Measurements from ENCODE around the gene KICS2.
"Not testable (repeated sequence)": the region's sequence is repeated elsewhere in the genome, so short reads cannot be mapped to it uniquely, and the experiment has no call there.

The KICS2 gene

DNA sequence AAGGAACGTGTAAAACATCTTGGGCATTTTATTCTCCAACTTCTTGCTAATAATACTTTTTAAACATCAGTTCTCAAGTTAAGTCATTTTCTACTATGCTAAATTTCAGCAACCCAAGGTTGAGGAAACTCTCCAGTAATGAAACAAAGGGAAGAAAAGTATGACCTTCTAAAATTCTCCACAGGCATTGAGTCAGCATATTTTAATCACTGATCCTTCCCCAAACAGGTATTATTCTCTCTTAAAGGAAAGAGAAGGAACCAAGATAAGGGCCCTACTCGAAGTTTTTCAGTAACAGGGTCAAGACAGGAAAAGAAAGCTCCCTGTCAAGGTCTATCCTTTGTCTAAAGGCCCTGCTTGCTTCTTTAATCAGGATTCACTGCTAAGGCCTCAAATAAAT, 3.0 kb downstream of the KICS2 start:
- no peaks in the 10 kb centered on the region for H3K27me3 ChIP-seq (ENCODE audit: insufficient read depth, insufficient read length)
- no peak overlapping the region for H3K4me3 ChIP-seq (ENCODE audit: insufficient read length, low read depth)
- no peaks in the 10 kb centered on the region for H3K4me1 ChIP-seq (ENCODE audit: insufficient read depth, insufficient read length)
- TF ChIP-seq YY1 (IDR thresholded peaks at IDR 0.05; ENCODE audit: insufficient read depth, insufficient read length) (no peak), ZNF274 (IDR thresholded peaks at IDR 0.05; ENCODE audit: low read depth, low read length) (no peak), SUZ12 (IDR thresholded peaks at IDR 0.05; ENCODE audit: extremely low read depth, insufficient read depth, insufficient read length) (no peak)
- peaks cover 6% of the 10 kb centered on the region for H3K36me3 ChIP-seq (ENCODE audit: insufficient read depth, insufficient read length, low read length)
- no peak overlapping the region for H3K9ac ChIP-seq (ENCODE audit: insufficient read length, low read depth)
- DNase-seq (ENCODE audit: low read depth, low spot score): no peak
- H3K9me3 ChIP-seq (ENCODE audit: insufficient read depth, low read length): no peaks in the 10 kb centered on the region

DNA sequence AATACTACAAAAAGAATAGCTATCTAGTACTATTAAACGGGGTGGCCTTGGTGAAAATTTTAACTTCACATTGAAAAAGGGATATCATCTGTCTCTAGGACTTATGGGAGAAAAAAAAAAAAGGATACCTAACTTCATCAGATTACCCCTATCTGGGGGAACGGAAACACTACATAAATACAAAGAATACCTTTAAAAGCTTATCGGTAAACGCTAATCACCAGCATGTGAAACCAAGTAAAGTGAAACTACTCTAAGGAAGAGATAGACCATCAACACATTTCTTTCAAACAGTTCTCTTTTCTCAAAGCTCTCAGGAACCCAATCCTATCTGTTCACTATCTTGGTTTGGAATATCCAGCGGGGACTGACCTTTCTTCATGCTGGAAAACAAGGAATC, 3.5 kb downstream of the KICS2 start:
- Histone ChIP-seq H3K4me3 (ENCODE audit: insufficient read length, low read depth) (no peak overlapping the region), H3K36me3 (ENCODE audit: insufficient read depth, insufficient read length, low read length) (peaks cover 6% of the 10 kb centered on the region), H3K4me1 (ENCODE audit: insufficient read depth, insufficient read length) (no peaks in the 10 kb centered on the region), H3K9me3 (ENCODE audit: insufficient read depth, low read length) (no peaks in the 10 kb centered on the region), H3K9ac (ENCODE audit: insufficient read length, low read depth) (no peak overlapping the region), H3K27me3 (ENCODE audit: insufficient read depth, insufficient read length) (no peaks in the 10 kb centered on the region)
- DNase-seq (ENCODE audit: low read depth, low spot score): no peak
- no peak for TF ChIP-seq ZNF274 (IDR thresholded peaks at IDR 0.05; ENCODE audit: low read depth, low read length)
- no peak for TF ChIP-seq SUZ12 (IDR thresholded peaks at IDR 0.05; ENCODE audit: extremely low read depth, insufficient read depth, insufficient read length)
- TF ChIP-seq YY1 (IDR thresholded peaks at IDR 0.05; ENCODE audit: insufficient read depth, insufficient read length): no peak

DNA sequence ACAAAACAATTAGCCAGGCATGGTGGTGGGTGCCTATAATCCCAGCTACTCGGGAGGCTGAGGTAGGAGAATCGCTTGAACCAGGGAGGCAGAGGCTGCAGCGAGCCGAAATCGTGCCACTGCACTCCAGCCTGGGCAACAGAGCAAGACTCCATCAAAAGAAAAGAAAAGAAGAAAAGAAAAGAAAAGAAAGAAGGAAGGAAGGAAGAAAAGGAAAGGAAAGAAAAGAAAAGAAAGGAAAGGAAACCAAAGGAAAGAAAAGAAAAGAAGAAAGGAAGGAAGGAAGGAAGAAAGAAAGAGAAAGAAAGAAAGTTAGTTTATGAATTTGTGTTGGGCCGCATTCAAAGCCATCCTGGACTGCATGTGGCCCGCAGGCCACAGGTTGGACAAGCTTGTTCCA, 4.5 kb downstream of the KICS2 start:
- H3K4me3 ChIP-seq (ENCODE audit: insufficient read length, low read depth); DNase-seq (ENCODE audit: low read depth, low spot score); H3K4me1 ChIP-seq (ENCODE audit: insufficient read depth, insufficient read length); H3K36me3 ChIP-seq (ENCODE audit: insufficient read depth, insufficient read length, low read length); H3K9ac ChIP-seq (ENCODE audit: insufficient read length, low read depth); H3K9me3 ChIP-seq (ENCODE audit: insufficient read depth, low read length); H3K27me3 ChIP-seq (ENCODE audit: insufficient read depth, insufficient read length): not testable (repeated sequence)

DNA sequence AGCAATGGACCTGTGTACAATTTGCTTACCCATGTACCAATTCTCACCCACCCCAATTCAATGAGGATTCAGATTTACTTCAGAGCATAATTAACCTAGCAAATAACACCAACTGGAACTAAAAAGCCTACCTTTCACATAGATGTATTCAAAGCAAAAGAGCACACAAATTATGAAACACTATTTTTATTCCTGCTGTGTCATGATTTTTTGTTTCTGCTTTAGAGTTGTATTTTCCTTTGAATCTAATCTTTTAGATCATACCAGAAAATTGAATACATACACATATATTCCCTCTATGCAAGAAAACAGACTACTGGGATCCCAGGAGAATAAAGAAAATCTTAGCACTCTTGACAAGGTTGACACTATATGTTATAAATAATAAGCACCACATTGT, 5.9 kb downstream of the KICS2 start:
- Histone ChIP-seq H3K9ac (ENCODE audit: insufficient read length, low read depth) (no peak overlapping the region), H3K9me3 (ENCODE audit: insufficient read depth, low read length) (no peaks in the 10 kb centered on the region), H3K36me3 (ENCODE audit: insufficient read depth, insufficient read length, low read length) (peaks cover 6% of the 10 kb centered on the region), H3K4me3 (ENCODE audit: insufficient read length, low read depth) (no peak overlapping the region), H3K4me1 (ENCODE audit: insufficient read depth, insufficient read length) (no peaks in the 10 kb centered on the region), H3K27me3 (ENCODE audit: insufficient read depth, insufficient read length) (no peaks in the 10 kb centered on the region)
- TF ChIP-seq ZNF274 (IDR thresholded peaks at IDR 0.05; ENCODE audit: low read depth, low read length) (no peak), YY1 (IDR thresholded peaks at IDR 0.05; ENCODE audit: insufficient read depth, insufficient read length) (no peak), SUZ12 (IDR thresholded peaks at IDR 0.05; ENCODE audit: extremely low read depth, insufficient read depth, insufficient read length) (no peak)
- DNase-seq (ENCODE audit: low read depth, low spot score): no peak

DNA sequence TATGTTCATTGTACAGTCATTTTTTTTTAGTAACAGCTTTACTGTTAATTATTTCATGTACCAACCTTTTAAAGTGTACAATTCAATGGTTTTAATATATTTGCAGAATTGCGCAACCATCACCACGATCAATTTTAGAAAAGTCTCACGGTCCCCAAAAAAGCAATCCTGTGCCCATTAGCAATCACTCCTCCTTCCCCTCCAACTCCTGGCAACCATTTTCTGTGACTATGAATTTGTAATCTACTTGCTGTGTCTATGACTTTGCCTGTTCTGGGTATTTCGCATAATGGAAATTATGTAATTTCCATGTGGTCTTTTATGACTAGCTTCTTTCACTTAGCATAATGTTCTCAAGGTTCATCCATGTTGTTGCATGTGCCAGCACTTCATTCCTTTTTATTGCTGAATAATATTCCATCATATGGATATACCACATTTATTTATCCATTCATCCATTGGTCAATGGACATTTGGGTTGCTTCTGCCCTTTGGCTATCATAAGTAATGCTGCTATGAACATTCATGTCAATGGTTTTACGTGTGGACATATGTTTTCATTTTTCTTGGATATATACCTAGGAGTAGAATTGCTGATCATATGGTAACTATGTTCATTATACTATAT, 9.9 kb downstream of the KICS2 start:
- Histone ChIP-seq H3K27me3 (ENCODE audit: insufficient read depth, insufficient read length) (no peaks in the 10 kb centered on the region), H3K4me3 (ENCODE audit: insufficient read length, low read depth) (no peak overlapping the region), H3K36me3 (ENCODE audit: insufficient read depth, insufficient read length, low read length) (peaks cover 9% of the 10 kb centered on the region), H3K9ac (ENCODE audit: insufficient read length, low read depth) (no peak overlapping the region), H3K9me3 (ENCODE audit: insufficient read depth, low read length) (no peaks in the 10 kb centered on the region), H3K4me1 (ENCODE audit: insufficient read depth, insufficient read length) (no peaks in the 10 kb centered on the region)
- no peak for TF ChIP-seq ZNF274 (IDR thresholded peaks at IDR 0.05; ENCODE audit: low read depth, low read length)
- no peak for TF ChIP-seq SUZ12 (IDR thresholded peaks at IDR 0.05; ENCODE audit: extremely low read depth, insufficient read depth, insufficient read length)
- TF ChIP-seq YY1 (IDR thresholded peaks at IDR 0.05; ENCODE audit: insufficient read depth, insufficient read length): no peak
- DNase-seq (ENCODE audit: low read depth, low spot score): no peak

DNA sequence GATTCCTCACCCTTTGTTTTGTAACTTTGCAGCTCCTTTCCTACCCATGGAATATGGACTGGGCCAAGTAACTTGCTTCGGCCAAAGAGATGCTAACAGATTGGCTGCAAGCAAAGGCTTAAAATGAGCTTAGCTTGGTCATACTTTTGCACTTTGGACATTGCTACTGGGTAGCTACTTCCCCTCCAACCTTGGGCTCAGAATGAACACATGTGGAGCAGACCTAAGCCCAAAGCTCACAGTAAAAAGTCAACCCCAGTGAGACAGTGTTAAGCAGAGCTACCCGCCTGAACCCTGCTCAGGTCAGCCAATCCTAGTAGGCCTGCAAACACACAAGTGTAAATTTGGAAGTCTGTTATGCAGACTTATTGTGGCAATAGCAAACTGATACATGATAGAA, 14.6 kb downstream of the KICS2 start:
- H3K4me3 ChIP-seq (ENCODE audit: insufficient read length, low read depth): no peak overlapping the region
- no peak overlapping the region for H3K9ac ChIP-seq (ENCODE audit: insufficient read length, low read depth)
- H3K36me3 ChIP-seq (ENCODE audit: insufficient read depth, insufficient read length, low read length): peaks cover 11% of the 10 kb centered on the region
- DNase-seq (ENCODE audit: low read depth, low spot score): no peak
- H3K27me3 ChIP-seq (ENCODE audit: insufficient read depth, insufficient read length): no peaks in the 10 kb centered on the region
- no peaks in the 10 kb centered on the region for H3K9me3 ChIP-seq (ENCODE audit: insufficient read depth, low read length)
- H3K4me1 ChIP-seq (ENCODE audit: insufficient read depth, insufficient read length): no peaks in the 10 kb centered on the region
- TF ChIP-seq SUZ12 (IDR thresholded peaks at IDR 0.05; ENCODE audit: extremely low read depth, insufficient read depth, insufficient read length): no peak
- TF ChIP-seq YY1 (IDR thresholded peaks at IDR 0.05; ENCODE audit: insufficient read depth, insufficient read length): no peak
- TF ChIP-seq ZNF274 (IDR thresholded peaks at IDR 0.05; ENCODE audit: low read depth, low read length): no peak

DNA sequence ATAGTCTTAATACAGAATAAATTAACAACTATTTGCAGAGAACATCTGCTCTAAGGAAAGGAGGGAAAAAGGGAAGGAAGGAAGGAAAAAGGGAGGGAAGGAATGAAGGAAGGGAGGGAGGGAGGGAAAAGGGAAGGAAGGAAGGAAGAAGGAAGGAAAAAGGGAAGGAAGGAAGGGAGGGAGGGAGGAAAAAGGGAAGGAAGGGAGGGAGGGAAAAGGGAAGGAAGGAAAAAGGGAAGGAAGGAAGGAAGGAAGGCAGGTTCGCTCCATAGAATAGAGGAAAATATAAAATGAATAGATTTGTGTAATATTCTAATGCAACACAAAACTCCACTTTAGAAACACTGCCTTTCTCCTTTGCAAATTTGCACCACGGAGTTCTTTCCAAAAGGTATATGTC, 16.6 kb downstream of the KICS2 start:
- DNase-seq (ENCODE audit: low read depth, low spot score): no peak
- no peak overlapping the region for H3K4me3 ChIP-seq (ENCODE audit: insufficient read length, low read depth)
- 0 out of 2 replicates have a peak, but pooled peaks cover 7% of the 10 kb centered on the region for H3K9me3 ChIP-seq (ENCODE audit: insufficient read depth, low read length)
- H3K27me3 ChIP-seq (ENCODE audit: insufficient read depth, insufficient read length): no peaks in the 10 kb centered on the region
- H3K4me1 ChIP-seq (ENCODE audit: insufficient read depth, insufficient read length): no peaks in the 10 kb centered on the region
- H3K9ac ChIP-seq (ENCODE audit: insufficient read length, low read depth): no peak overlapping the region
- no peak for TF ChIP-seq YY1 (IDR thresholded peaks at IDR 0.05; ENCODE audit: insufficient read depth, insufficient read length)
- no peak for TF ChIP-seq ZNF274 (IDR thresholded peaks at IDR 0.05; ENCODE audit: low read depth, low read length)
- TF ChIP-seq SUZ12 (IDR thresholded peaks at IDR 0.05; ENCODE audit: extremely low read depth, insufficient read depth, insufficient read length): no peak
- H3K36me3 ChIP-seq (ENCODE audit: insufficient read depth, insufficient read length, low read length): peaks cover 13% of the 10 kb centered on the region
